Measurements from ENCODE around the gene ALDH3B1. TPM values are rescaled to one million over a fixed set of nuclear protein-coding genes. Genes with fewer than 3 reads are reported as not detected.

The ALDH3B1 gene
- total and polyA plus RNA-seq, 9 of the 15 experiments (the other 6 are each of a cell fraction or from before 2014, with no cell fraction given), result 0.01 to 0.35 (median 0.07) TPM; not detected in 2

DNA sequence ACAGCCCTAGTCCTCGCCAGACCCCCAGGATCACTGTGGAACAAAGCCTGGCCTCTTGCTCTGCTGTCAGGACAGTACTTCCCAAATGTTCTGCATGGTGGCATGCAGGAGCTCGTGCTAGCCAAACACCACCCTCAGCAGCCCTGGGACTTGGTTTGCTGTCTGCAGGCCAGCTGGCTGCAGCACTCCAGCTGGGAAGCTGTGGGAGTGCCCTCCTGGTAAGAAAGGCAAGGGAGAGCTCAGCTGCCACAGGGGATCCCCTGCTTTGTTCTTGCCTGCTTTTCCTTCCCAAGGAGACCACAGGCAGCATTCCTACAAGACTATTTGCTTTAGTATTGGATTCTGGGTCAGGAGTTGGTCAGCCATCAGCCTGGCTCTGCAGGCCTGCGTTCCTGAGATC is 56.6 kb downstream of the ALDH3B1 start (continued):
- TF ChIP-seq HDAC8 (tag; IDR thresholded peaks at IDR 0.05), result no peak

DNA sequence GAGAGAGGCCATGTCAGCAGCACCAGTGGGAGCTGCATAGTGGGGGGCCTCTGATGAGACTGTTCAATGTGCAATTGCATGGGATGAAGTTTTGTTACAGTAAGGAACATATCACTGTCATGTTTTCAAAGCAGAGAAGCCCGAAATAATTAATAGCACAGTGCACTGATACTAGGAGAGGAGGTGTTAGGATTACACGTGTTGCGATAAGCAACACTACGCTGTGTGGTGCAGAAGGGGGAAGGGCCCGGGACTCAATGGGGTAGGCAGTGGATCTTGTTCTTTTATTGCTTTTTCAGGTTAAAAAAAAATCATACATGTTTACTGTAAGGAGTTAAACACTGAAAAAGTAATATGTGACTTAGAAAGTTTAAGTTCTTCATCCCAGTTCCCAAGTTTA is 57.9 kb downstream of the ALDH3B1 start:
- in situ Hi-C loops (cut with MboI) (no loop called here), intact Hi-C loops (cut with micrococcal nuclease) (no loop called here)
- Histone ChIP-seq H3K27me3 (ENCODE audit: control insufficient read depth in 2 of 2, insufficient read depth in 2 of 2, low read length in 2 of 2) (no peaks in the 10 kb centered on the region), H3K4me3 (no peak overlapping the region), H3K9ac (ENCODE audit: insufficient read depth in 1 of 2, low read depth in 2 of 2, low read length in 2 of 2) (no peak overlapping the region), H3K36me3 (ENCODE audit: control insufficient read depth, insufficient read depth, low read length) (peaks cover 94% of the 10 kb centered on the region), H3K27ac (ENCODE audit: extremely low read depth, low read depth, low read length) (no peak overlapping the region), H3K4me1 (replicated peaks in 1 of 2; ENCODE audit: control insufficient read depth in 2 of 2, insufficient read depth in 2 of 2, low read length in 2 of 2) (no peaks in the 10 kb centered on the region), H3K9me3 (replicated peaks; ENCODE audit: control insufficient read depth, insufficient read depth, low read depth, low read length) (no peaks in the 10 kb centered on the region), H3K9me1 (ENCODE audit: control insufficient read depth, insufficient read depth, low read length) (no peaks in the 10 kb centered on the region), H4K20me1 (replicated peaks; ENCODE audit: control insufficient read depth, insufficient read depth, low read length) (no peaks in the 10 kb centered on the region), H3K4me2 (ENCODE audit: insufficient read depth, low read length) (no peak overlapping the region), H3K79me2 (ENCODE audit: control insufficient read depth, insufficient read depth, low read length) (no peaks in the 10 kb centered on the region), H2AFZ (ENCODE audit: low read depth, low read length) (no peak overlapping the region)
- DNase-seq (ENCODE audit: extremely low read depth in 1 of 4, low spot score in 3 of 4), result no peak
- 89% methylated on average over 5 of the region's 5 CpGs for whole genome bisulfite sequencing (ENCODE audit: insufficient coverage, low coverage, missing lambda C conversion rate)
- no peak for FAIRE-seq
- ChIA-PET POLR2A (no interaction called here), CTCF (ENCODE audit: low intra/inter-chr PET ratio) (no interaction called here)
- ATAC-seq, result no peak
- no TSS peak for BruUV-seq (replicated peaks)
- TF ChIP-seq ZNF253 (CRISPR knock-in tag; conservative IDR thresholded peaks at IDR 0.05) (no peak), CHD4 (IDR thresholded peaks at IDR 0.05; ENCODE audit: insufficient read depth, insufficient replicate concordance, low read depth, low read length, poor library complexity, severe bottlenecking) (no peak), PHB (CRISPR knock-in tag; IDR thresholded peaks at IDR 0.05) (no peak), KDM2B (CRISPR knock-in tag; IDR thresholded peaks at IDR 0.05) (no peak), MTA2 (IDR thresholded peaks at IDR 0.05; ENCODE audit: low read depth) (no peak), POLR3G (IDR thresholded peaks at IDR 0.05; ENCODE audit: extremely low read depth, insufficient read length, insufficient replicate concordance) (no peak), SMAD1 (IDR thresholded peaks at IDR 0.05; ENCODE audit: low read depth, low read length, partially characterized antibody) (no peak), CBX3 (IDR thresholded peaks at IDR 0.05; ENCODE audit: borderline replicate concordance in 1 of 2, low read length in 2 of 2) (no peak)
- TF ChIP-seq, protein P1, sequence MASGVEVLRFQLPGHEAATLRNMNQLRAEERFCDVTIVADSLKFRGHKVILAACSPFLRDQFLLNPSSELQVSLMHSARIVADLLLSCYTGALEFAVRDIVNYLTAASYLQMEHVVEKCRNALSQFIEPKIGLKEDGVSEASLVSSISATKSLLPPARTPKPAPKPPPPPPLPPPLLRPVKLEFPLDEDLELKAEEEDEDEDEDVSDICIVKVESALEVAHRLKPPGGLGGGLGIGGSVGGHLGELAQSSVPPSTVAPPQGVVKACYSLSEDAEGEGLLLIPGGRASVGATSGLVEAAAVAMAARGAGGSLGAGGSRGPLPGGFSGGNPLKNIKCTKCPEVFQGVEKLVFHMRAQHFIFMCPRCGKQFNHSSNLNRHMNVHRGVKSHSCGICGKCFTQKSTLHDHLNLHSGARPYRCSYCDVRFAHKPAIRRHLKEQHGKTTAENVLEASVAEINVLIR (CRISPR knock-in tag; IDR thresholded peaks at IDR 0.05), result no peak
- TF ChIP-seq, protein P2, sequence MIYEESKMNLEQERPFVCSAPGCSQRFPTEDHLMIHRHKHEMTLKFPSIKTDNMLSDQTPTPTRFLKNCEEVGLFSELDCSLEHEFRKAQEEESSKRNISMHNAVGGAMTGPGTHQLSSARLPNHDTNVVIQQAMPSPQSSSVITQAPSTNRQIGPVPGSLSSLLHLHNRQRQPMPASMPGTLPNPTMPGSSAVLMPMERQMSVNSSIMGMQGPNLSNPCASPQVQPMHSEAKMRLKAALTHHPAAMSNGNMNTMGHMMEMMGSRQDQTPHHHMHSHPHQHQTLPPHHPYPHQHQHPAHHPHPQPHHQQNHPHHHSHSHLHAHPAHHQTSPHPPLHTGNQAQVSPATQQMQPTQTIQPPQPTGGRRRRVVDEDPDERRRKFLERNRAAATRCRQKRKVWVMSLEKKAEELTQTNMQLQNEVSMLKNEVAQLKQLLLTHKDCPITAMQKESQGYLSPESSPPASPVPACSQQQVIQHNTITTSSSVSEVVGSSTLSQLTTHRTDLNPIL (CRISPR knock-in tag; IDR thresholded peaks at IDR 0.05), result no peak
- TF ChIP-seq, protein P3, sequence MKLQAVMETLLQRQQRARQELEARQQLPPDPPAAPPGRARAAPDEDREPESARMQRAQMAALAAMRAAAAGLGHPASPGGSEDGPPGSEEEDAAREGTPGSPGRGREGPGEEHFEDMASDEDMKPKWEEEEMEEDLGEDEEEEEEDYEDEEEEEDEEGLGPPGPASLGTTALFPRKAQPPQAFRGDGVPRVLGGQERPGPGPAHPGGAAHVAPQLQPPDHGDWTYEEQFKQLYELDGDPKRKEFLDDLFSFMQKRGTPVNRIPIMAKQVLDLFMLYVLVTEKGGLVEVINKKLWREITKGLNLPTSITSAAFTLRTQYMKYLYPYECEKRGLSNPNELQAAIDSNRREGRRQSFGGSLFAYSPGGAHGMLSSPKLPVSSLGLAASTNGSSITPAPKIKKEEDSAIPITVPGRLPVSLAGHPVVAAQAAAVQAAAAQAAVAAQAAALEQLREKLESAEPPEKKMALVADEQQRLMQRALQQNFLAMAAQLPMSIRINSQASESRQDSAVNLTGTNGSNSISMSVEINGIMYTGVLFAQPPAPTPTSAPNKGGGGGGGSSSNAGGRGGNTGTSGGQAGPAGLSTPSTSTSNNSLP (IDR thresholded peaks at IDR 0.05; ENCODE audit: borderline replicate concordance, low read depth, low read length), result no peak

Measured in K562 (cell line).